ENCODE measurements around the gene STRIP2. TPM values are rescaled to one million over a fixed set of nuclear protein-coding genes. Genes with fewer than 3 reads are reported as not detected.

The STRIP2 gene
- total and polyA plus RNA-seq, 5 donors from 2014 or later, result 0.13 to 1.7 (median 0.67) TPM; not detected in 1

DNA sequence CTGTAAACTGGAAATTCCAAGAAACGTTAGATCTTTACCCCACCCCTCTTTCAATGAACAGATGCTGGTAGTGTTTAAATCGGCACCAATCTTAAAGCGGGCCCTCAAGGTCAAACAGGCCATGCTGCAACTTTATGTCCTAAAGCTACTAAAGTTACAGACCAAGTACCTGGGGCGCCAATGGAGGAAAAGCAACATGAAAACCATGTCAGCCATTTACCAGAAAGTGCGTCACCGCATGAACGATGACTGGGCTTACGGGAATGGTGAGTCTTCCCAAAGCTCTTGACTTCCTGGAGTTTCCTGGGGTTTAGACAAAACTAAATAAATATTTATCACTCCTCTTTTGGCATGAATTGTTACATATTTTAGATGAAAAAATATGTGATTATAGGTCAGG lies 48.5 kb downstream of the STRIP2 start:
- Histone ChIP-seq H3K4me1 (ENCODE audit: control insufficient read depth, insufficient read depth, low read length, poor library complexity, severe bottlenecking) (no peaks in the 10 kb centered on the region), H3K36me3 (ENCODE audit: control insufficient read depth, insufficient read depth, low read length) (no peaks in the 10 kb centered on the region), H3K9me3 (ENCODE audit: control insufficient read depth in 2 of 2, low read length in 2 of 2) (no peaks in the 10 kb centered on the region), H3K4me3 (ENCODE audit: low read depth, low read length) (no peak overlapping the region), H3K27me3 (ENCODE audit: control insufficient read depth, insufficient read depth, low read length) (no peaks in the 10 kb centered on the region), H3K27ac (ENCODE audit: insufficient read depth, low read length, poor library complexity, severe bottlenecking) (no peak overlapping the region)
- Mint-ChIP-seq H3K4me3 (no peak overlapping the region), H3K36me3 (no peaks in the 10 kb centered on the region), H3K27ac (no peak overlapping the region), H3K27me3 (no peaks in the 10 kb centered on the region), H3K4me1 (peaks cover 0 to 2% (median 0%) of the 10 kb centered on the region in 4 donors), H3K9me3 (no peaks in the 10 kb centered on the region)
- DNase-seq (no peak), ATAC-seq (ENCODE audit: low read depth in 2 of 2) (no peak)

DNA sequence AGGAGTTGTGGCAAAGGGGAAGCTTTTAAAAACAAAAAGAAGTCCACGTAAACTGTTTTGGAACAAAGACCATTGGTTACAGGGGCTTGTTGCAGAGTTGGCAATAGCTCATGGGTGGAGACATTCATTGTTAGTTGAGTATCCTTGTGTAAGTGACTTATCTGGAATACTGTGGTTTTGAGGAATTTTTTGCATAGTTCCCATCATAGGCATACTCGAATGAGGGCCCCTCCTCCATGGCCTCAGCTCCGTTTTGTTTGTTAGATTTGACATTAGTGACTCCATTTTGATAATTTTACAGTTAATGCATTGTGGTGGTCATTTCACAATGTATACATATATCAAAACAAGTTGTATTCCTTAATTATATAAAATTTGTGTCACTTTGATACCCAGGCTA lies 55.3 kb downstream of the STRIP2 start:
- no peaks in the 10 kb centered on the region for H3K9me3 ChIP-seq (ENCODE audit: control insufficient read depth in 2 of 2, low read length in 2 of 2)
- no peak overlapping the region for H3K4me3 Mint-ChIP-seq
- no peaks in the 10 kb centered on the region for H3K27me3 ChIP-seq (ENCODE audit: control insufficient read depth, insufficient read depth, low read length)
- DNase-seq (no peak), ATAC-seq (ENCODE audit: low read depth in 2 of 2) (no peak)
- H3K9me3 Mint-ChIP-seq, result no peaks in the 10 kb centered on the region
- H3K27me3 Mint-ChIP-seq, result peaks cover 4% of the 10 kb centered on the region
- no peaks in the 10 kb centered on the region for H3K36me3 ChIP-seq (ENCODE audit: control insufficient read depth, insufficient read depth, low read length)
- H3K27ac ChIP-seq (ENCODE audit: insufficient read depth, low read length, poor library complexity, severe bottlenecking), result no peak overlapping the region
- H3K4me3 ChIP-seq (ENCODE audit: low read depth, low read length), result no peak overlapping the region
- no peak overlapping the region for H3K27ac Mint-ChIP-seq
- H3K4me1 Mint-ChIP-seq, result peaks cover 0 to 8% (median 4%) of the 10 kb centered on the region in 4 donors
- no peaks in the 10 kb centered on the region for H3K36me3 Mint-ChIP-seq
- no peaks in the 10 kb centered on the region for H3K4me1 ChIP-seq (ENCODE audit: control insufficient read depth, insufficient read depth, low read length, poor library complexity, severe bottlenecking)

DNA sequence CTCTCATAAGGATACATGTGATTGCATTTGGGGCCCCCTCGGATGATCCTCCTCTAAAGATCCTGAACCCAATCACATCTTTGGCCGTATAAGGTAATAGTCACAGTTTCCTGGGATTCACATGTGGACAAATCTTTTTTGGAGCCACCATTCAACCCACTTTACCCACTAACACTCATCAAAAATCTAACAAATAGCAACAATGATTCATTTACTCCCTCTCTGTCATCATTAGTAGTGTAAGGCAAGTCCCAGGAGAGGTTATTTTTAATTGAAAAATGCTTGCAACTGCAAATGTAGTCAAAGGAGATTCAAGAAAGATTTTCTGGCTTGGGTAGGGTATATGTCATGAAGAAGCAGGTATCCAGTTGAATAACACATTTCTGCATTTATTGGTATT lies 58.2 kb downstream of the STRIP2 start:
- H3K27me3 ChIP-seq (ENCODE audit: control insufficient read depth, insufficient read depth, low read length), result no peaks in the 10 kb centered on the region
- H3K9me3 Mint-ChIP-seq, result no peaks in the 10 kb centered on the region
- no peak overlapping the region for H3K4me3 Mint-ChIP-seq
- H3K27ac Mint-ChIP-seq, result no peak overlapping the region
- no peaks in the 10 kb centered on the region for H3K4me1 ChIP-seq (ENCODE audit: control insufficient read depth, insufficient read depth, low read length, poor library complexity, severe bottlenecking)
- no peaks in the 10 kb centered on the region for H3K36me3 Mint-ChIP-seq
- H3K4me1 Mint-ChIP-seq, result peaks cover 0 to 14% (median 4%) of the 10 kb centered on the region in 4 donors
- peaks cover 4% of the 10 kb centered on the region for H3K27me3 Mint-ChIP-seq
- H3K36me3 ChIP-seq (ENCODE audit: control insufficient read depth, insufficient read depth, low read length), result no peaks in the 10 kb centered on the region
- ATAC-seq (ENCODE audit: low read depth in 2 of 2) (no peak), DNase-seq (no peak)
- H3K4me3 ChIP-seq (ENCODE audit: low read depth, low read length), result no peak overlapping the region
- no peaks in the 10 kb centered on the region for H3K9me3 ChIP-seq (ENCODE audit: control insufficient read depth in 2 of 2, low read length in 2 of 2)
- no peak overlapping the region for H3K27ac ChIP-seq (ENCODE audit: insufficient read depth, low read length, poor library complexity, severe bottlenecking)

DNA sequence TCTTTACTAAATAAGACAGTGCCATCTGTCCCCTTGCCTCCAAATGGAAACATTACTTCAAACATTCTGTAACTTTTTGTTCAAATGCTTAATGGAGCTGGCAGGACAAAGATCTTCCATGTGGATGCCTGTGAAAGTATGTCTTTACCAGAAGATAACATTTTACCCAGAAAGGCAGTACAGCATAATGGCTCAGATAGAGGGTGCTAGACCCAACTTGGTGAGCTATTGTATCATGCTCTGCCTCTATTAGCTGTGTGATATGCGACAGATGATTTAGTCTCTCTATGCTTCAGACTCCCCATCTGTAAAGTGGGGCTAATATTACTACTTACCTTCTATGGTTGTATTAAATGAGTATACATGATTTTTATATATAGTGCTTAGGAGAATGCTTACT lies 59.3 kb downstream of the STRIP2 start:
- Mint-ChIP-seq H3K27ac (peak overlapping the region in 1 of 3 donors; percentile 12), H3K4me1 (peaks cover 0 to 14% (median 4%) of the 10 kb centered on the region in 4 donors), H3K27me3 (peaks cover 8% of the 10 kb centered on the region), H3K9me3 (peaks cover 0 to 1% (median 0%) of the 10 kb centered on the region in 7 donors), H3K36me3 (no peaks in the 10 kb centered on the region), H3K4me3 (no peak overlapping the region)
- Histone ChIP-seq H3K27me3 (ENCODE audit: control insufficient read depth, insufficient read depth, low read length) (no peaks in the 10 kb centered on the region), H3K4me1 (ENCODE audit: control insufficient read depth, insufficient read depth, low read length, poor library complexity, severe bottlenecking) (no peaks in the 10 kb centered on the region), H3K27ac (ENCODE audit: insufficient read depth, low read length, poor library complexity, severe bottlenecking) (no peak overlapping the region), H3K36me3 (ENCODE audit: control insufficient read depth, insufficient read depth, low read length) (no peaks in the 10 kb centered on the region), H3K4me3 (ENCODE audit: low read depth, low read length) (no peak overlapping the region), H3K9me3 (ENCODE audit: control insufficient read depth in 2 of 2, low read length in 2 of 2) (no peaks in the 10 kb centered on the region)
- ATAC-seq (ENCODE audit: low read depth in 2 of 2) (peak; percentile 51 to 59), DNase-seq (peak in 1 of 3 donors; percentile 31)

DNA sequence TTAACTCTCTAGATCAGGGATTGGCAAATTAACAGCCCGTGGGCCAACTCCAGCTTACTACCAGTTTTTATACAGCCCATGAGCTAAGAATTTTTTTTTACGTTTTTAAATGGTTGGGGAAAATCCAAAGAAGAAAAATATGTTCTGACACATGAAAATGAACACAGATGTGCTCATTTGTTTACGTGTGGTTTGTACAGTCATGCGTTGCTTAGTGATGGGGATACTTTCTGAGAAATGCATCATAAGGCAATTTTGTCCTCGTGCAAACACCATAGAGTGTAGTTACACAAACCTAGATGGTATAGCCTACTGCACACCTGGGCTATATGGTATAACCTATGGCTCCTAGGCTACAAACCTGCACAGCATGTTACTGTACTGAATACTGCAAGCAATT lies 59.8 kb downstream of the STRIP2 start:
- Mint-ChIP-seq H3K27me3 (peaks cover 8% of the 10 kb centered on the region), H3K36me3 (no peaks in the 10 kb centered on the region), H3K9me3 (peaks cover 0 to 1% (median 0%) of the 10 kb centered on the region in 7 donors), H3K27ac (no peak overlapping the region), H3K4me3 (no peak overlapping the region), H3K4me1 (peaks cover 0 to 14% (median 4%) of the 10 kb centered on the region in 4 donors)
- Histone ChIP-seq H3K36me3 (ENCODE audit: control insufficient read depth, insufficient read depth, low read length) (no peaks in the 10 kb centered on the region), H3K27ac (ENCODE audit: insufficient read depth, low read length, poor library complexity, severe bottlenecking) (no peak overlapping the region), H3K4me1 (ENCODE audit: control insufficient read depth, insufficient read depth, low read length, poor library complexity, severe bottlenecking) (no peaks in the 10 kb centered on the region), H3K27me3 (ENCODE audit: control insufficient read depth, insufficient read depth, low read length) (no peaks in the 10 kb centered on the region), H3K4me3 (ENCODE audit: low read depth, low read length) (no peak overlapping the region), H3K9me3 (ENCODE audit: control insufficient read depth in 2 of 2, low read length in 2 of 2) (no peaks in the 10 kb centered on the region)
- ATAC-seq (ENCODE audit: low read depth in 2 of 2), result peak; percentile 61 to 65
- peak in 1 of 3 donors; percentile 58 for DNase-seq

DNA sequence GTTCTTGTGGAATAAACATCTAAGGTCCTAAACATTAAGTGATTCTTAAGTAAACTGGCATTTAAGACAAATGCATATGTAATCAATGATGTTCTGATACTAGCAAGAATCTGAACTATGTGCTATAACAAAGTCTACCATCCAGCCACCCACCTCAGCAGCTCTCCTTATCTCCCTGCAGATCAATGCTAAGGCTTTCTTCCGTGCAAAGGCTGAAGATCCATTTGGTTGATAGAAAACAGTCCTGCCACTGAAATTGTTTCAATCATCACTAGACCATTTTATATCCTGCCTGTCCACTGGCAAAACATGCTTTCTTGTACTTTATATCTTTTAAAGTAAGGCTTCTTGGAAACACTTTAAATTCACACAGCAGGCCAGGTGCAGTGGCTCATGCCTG lies 61.8 kb downstream of the STRIP2 start:
- peaks cover 3 to 14% (median 4%) of the 10 kb centered on the region in 4 donors for H3K4me1 Mint-ChIP-seq
- DNase-seq, result peak in 1 of 3 donors; percentile 41

DNA sequence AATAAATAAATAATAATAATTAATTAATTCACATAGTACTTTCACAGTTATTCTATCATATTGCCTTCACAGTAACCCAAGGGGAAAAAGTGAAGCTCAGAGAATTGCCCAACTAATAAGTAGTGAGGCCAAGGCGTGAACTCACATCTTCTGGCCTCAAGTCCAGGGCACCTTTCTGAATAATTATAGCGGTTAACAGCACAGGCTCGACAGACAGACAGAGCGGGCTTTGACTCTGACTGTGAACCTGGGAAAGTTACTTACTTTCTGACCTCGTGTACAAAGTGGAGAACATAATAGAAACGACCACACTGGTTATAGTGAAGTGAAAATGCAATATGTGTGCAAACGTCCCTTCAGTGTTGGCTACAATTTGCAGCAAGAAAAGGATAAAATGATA lies 62.4 kb downstream of the STRIP2 start:
- H3K4me1 Mint-ChIP-seq, result peaks cover 4 to 14% (median 9%) of the 10 kb centered on the region in 4 donors
- Histone ChIP-seq H3K27me3 (ENCODE audit: control insufficient read depth, insufficient read depth, low read length) (no peaks in the 10 kb centered on the region), H3K4me3 (ENCODE audit: low read depth, low read length) (no peak overlapping the region), H3K4me1 (ENCODE audit: control insufficient read depth, insufficient read depth, low read length, poor library complexity, severe bottlenecking) (peaks cover 2% of the 10 kb centered on the region), H3K27ac (ENCODE audit: insufficient read depth, low read length, poor library complexity, severe bottlenecking) (no peak overlapping the region), H3K36me3 (ENCODE audit: control insufficient read depth, insufficient read depth, low read length) (no peaks in the 10 kb centered on the region), H3K9me3 (ENCODE audit: control insufficient read depth in 2 of 2, low read length in 2 of 2) (no peaks in the 10 kb centered on the region)
- peaks cover 8% of the 10 kb centered on the region for H3K27me3 Mint-ChIP-seq
- DNase-seq, result no peak
- no peaks in the 10 kb centered on the region for H3K36me3 Mint-ChIP-seq
- H3K9me3 Mint-ChIP-seq, result peaks cover 0 to 1% (median 0%) of the 10 kb centered on the region in 7 donors
- H3K27ac Mint-ChIP-seq, result no peak overlapping the region
- ATAC-seq (ENCODE audit: low read depth in 2 of 2), result no peak
- no peak overlapping the region for H3K4me3 Mint-ChIP-seq

More for the DNA sequence above, 61.8 kb downstream of the STRIP2 start:
- no peaks in the 10 kb centered on the region for H3K27me3 ChIP-seq (ENCODE audit: control insufficient read depth, insufficient read depth, low read length)
- H3K4me1 ChIP-seq (ENCODE audit: control insufficient read depth, insufficient read depth, low read length, poor library complexity, severe bottlenecking), result no peaks in the 10 kb centered on the region
- Mint-ChIP-seq H3K27ac (no peak overlapping the region), H3K9me3 (peaks cover 0 to 1% (median 0%) of the 10 kb centered on the region in 7 donors), H3K36me3 (no peaks in the 10 kb centered on the region), H3K27me3 (peaks cover 8% of the 10 kb centered on the region), H3K4me3 (no peak overlapping the region)
- ATAC-seq (ENCODE audit: low read depth in 2 of 2), result no peak
- H3K36me3 ChIP-seq (ENCODE audit: control insufficient read depth, insufficient read depth, low read length), result no peaks in the 10 kb centered on the region
- H3K4me3 ChIP-seq (ENCODE audit: low read depth, low read length), result no peak overlapping the region
- H3K9me3 ChIP-seq (ENCODE audit: control insufficient read depth in 2 of 2, low read length in 2 of 2), result no peaks in the 10 kb centered on the region
- no peak overlapping the region for H3K27ac ChIP-seq (ENCODE audit: insufficient read depth, low read length, poor library complexity, severe bottlenecking)

DNA sequence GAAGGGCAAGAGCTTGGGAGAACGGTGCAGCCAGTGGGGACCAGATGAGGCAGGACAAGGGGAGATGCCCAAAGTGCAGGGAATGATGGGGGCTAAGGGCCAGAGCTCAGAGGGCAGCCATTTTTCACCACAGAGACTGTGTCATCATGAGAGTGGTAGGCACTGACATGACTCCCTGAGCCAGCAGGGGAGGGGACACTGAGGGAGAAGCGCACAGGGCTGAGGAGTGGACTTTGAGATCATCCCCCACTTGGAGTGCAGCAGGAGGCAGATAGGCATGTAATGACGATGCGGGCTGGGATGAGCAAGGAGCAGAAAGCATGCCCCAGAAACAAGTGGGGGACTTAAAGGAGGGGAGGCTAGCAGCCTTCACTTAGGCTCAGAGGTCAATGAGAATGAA lies 62.9 kb downstream of the STRIP2 start:
- Mint-ChIP-seq H3K9me3 (peaks cover 0 to 1% (median 0%) of the 10 kb centered on the region in 7 donors), H3K36me3 (no peaks in the 10 kb centered on the region), H3K4me1 (peaks cover 4 to 14% (median 11%) of the 10 kb centered on the region in 4 donors), H3K27me3 (peaks cover 8% of the 10 kb centered on the region), H3K4me3 (no peak overlapping the region), H3K27ac (no peak overlapping the region)
- Histone ChIP-seq H3K27ac (ENCODE audit: insufficient read depth, low read length, poor library complexity, severe bottlenecking) (no peak overlapping the region), H3K9me3 (ENCODE audit: control insufficient read depth in 2 of 2, low read length in 2 of 2) (no peaks in the 10 kb centered on the region), H3K27me3 (ENCODE audit: control insufficient read depth, insufficient read depth, low read length) (no peaks in the 10 kb centered on the region), H3K36me3 (ENCODE audit: control insufficient read depth, insufficient read depth, low read length) (no peaks in the 10 kb centered on the region), H3K4me3 (ENCODE audit: low read depth, low read length) (no peak overlapping the region), H3K4me1 (ENCODE audit: control insufficient read depth, insufficient read depth, low read length, poor library complexity, severe bottlenecking) (peaks cover 6% of the 10 kb centered on the region)
- DNase-seq (no peak), ATAC-seq (ENCODE audit: low read depth in 2 of 2) (no peak)

All from CD4-positive, CD25-positive, alpha-beta regulatory T cell (primary cell).